Endothelial cell of umbilical vein (primary cell): Measurements from ENCODE around the gene EPS8. TPM values are rescaled to one million over a fixed set of nuclear protein-coding genes. Genes with fewer than 3 reads are reported as not detected.

Experiments used
- BruUV-seq: library from RNA; stranded (reverse); fragments of 400-500 nt; replicated peaks from 2 replicates; lab custom pipeline; 2021; lab: Mats Ljungman, UMichigan
- CTCF ChIA-PET: fragments of 300-600, 350-600 bp; sonication (Branson Sonifier 250); formaldehyde crosslinking; loops from one replicate; lab custom pipeline; 2021; ENCODE audit warnings: antibody characterized with exemption, inconsistent platforms; lab: Charles Lee
- POLR2A ChIA-PET: fragments of 300-600, 350-600 bp; sonication (Branson Sonifier 250); formaldehyde crosslinking; loops from one replicate; lab custom pipeline; 2021; ENCODE audit warnings: antibody characterized with exemption, inconsistent platforms; lab: Charles Lee
- DNase-seq: peaks from one replicate; pipeline ENCODE4 v3.0.0-alpha.2; 2011; ENCODE audit warnings: low read depth, low spot score
- FAIRE-seq: peaks from 2 replicates; lab custom pipeline; 2011; peaks lifted over from hg19 to GRCh38; lab: Jason Lieb, UNC
- H2AFZ ChIP-seq: 2 replicates; pipeline ENCODE4 v1.6.0; 2012; ENCODE audit warnings: low read depth, low read length, control low read depth, inconsistent platforms
- H3K27ac ChIP-seq: 2 replicates; pipeline ENCODE4 v1.5.1; 2011; ENCODE audit warnings: low read depth, mild to moderate bottlenecking, control low read depth, low read length, moderate library complexity; ENCODE audit not compliant: insufficient read depth
- H3K27me3 ChIP-seq, 2 experiments: 2 replicates each; pipeline versions ENCODE4 v1.6.0 to v1.6.1; 2011; ENCODE audit warnings: low read length in 2 of 2, mixed read lengths in 1 of 2; ENCODE audit not compliant: control insufficient read depth in 2 of 2, insufficient read depth in 2 of 2
- H3K36me3 ChIP-seq, 2 experiments: 2 replicates in 1 of 2; 3 replicates in 1 of 2; pipeline ENCODE4 v1.5.1; 2011; ENCODE audit warnings: low read length in 2 of 2, mild to moderate bottlenecking in 1 of 2, moderate library complexity in 1 of 2; ENCODE audit not compliant: control insufficient read depth in 2 of 2, insufficient read depth in 2 of 2; ENCODE audit errors: extremely low read depth in 1 of 2
- H3K4me1 ChIP-seq: 3 replicates; pipeline ENCODE4 v1.5.1; 2011; ENCODE audit warnings: mild to moderate bottlenecking, low read length; ENCODE audit not compliant: control insufficient read depth, insufficient read depth; ENCODE audit errors: extremely low read depth
- H3K4me2 ChIP-seq: 2 replicates; pipeline ENCODE4 v1.6.1; 2011; ENCODE audit warnings: low read length, control low read depth, mixed read lengths; ENCODE audit not compliant: insufficient read depth
- H3K4me3 ChIP-seq, 3 experiments: fragments of 200-600 bp in 1 of 3; sonication (generic), shearing (Covaris generic) in 1 of 3; replicated peaks in 1 of 3; 2 replicates each; pipeline ENCODE4 v1.5.1; 2011 to 2016; ENCODE audit warnings: control low read depth in 3 of 3, low read length in 3 of 3, mild to moderate bottlenecking in 2 of 3, inconsistent platforms in 1 of 3, low read depth in 1 of 3, moderate library complexity in 1 of 3; ENCODE audit not compliant: insufficient read depth in 1 of 3
- H3K79me2 ChIP-seq: 2 replicates; pipeline ENCODE4 v1.6.0; 2012; ENCODE audit warnings: low read length, inconsistent platforms; ENCODE audit not compliant: control insufficient read depth, insufficient read depth
- H3K9ac ChIP-seq: replicated peaks from 2 replicates; pipeline ENCODE3; 2011; ENCODE audit warnings: low read length, control low read depth; ENCODE audit not compliant: insufficient read depth; ENCODE audit errors: extremely low read depth
- H3K9me1 ChIP-seq: replicated peaks from 3 replicates; pipeline ENCODE4 v1.6.0; 2011; ENCODE audit warnings: mild to moderate bottlenecking, low read length; ENCODE audit not compliant: control insufficient read depth, insufficient read depth; ENCODE audit errors: extremely low read depth
- H3K9me3 ChIP-seq: replicated peaks from 2 replicates; pipeline ENCODE4 v1.5.1; 2012; ENCODE audit warnings: low read length, inconsistent platforms; ENCODE audit not compliant: control insufficient read depth, insufficient read depth
- H4K20me1 ChIP-seq: replicated peaks from 2 replicates; pipeline ENCODE3; 2011; ENCODE audit warnings: mild to moderate bottlenecking, low read length; ENCODE audit not compliant: control insufficient read depth, insufficient read depth; ENCODE audit errors: extremely low read depth
- EZH2 ChIP-seq: IDR thresholded peaks from 2 replicates; pipeline ENCODE4 v1.6.1; 2012; ENCODE audit warnings: borderline replicate concordance, low read depth, mild to moderate bottlenecking, moderate library complexity, low read length, inconsistent platforms; ENCODE audit not compliant: severe bottlenecking
- FOS ChIP-seq: IDR thresholded peaks from 2 replicates; pipeline ENCODE4 v1.6.1; 2011; ENCODE audit warnings: mild to moderate bottlenecking, low read length, moderate library complexity, borderline replicate concordance; ENCODE audit not compliant: insufficient read depth
- GATA2 ChIP-seq: IDR thresholded peaks from 2 replicates; pipeline ENCODE4 v1.7.0; 2011; ENCODE audit warnings: low read depth, mild to moderate bottlenecking, moderate library complexity, mixed read lengths, low read length; ENCODE audit not compliant: insufficient read length, insufficient read depth
- JUN ChIP-seq: IDR thresholded peaks from 2 replicates; pipeline ENCODE4 v1.6.1; 2011; ENCODE audit warnings: borderline replicate concordance, low read depth; ENCODE audit not compliant: insufficient read length, insufficient read depth
- MYC ChIP-seq: IDR thresholded peaks from one replicate; pipeline ENCODE4 v1.6.1; 2011; ENCODE audit warnings: mild to moderate bottlenecking, low read depth, low read length
- POLR2A ChIP-seq: IDR thresholded peaks from 2 replicates; pipeline ENCODE4 v1.6.1; 2012; ENCODE audit warnings: low read depth, mild to moderate bottlenecking, control low read depth, low read length
- POLR2AphosphoS5 ChIP-seq: IDR thresholded peaks from 2 replicates; pipeline ENCODE4 v1.6.1; 2012; ENCODE audit warnings: low read depth, mild to moderate bottlenecking, control low read depth, low read length, moderate library complexity; ENCODE audit not compliant: insufficient read depth
- dilution Hi-C: fragments of 300-500 bp; cut with MboI; formaldehyde crosslinking; loops from one replicate; pipeline ENCODE4 v1.15.0; 2019; ENCODE audit warnings: low sequenced_read_pairs; ENCODE audit not compliant: extremely low pct_ligation_motif_present
- intact Hi-C: fragments of 100-400 bp; cut with micrococcal nuclease; formaldehyde crosslinking; loops from one replicate; pipeline ENCODE4 v1.10.0; 2022
- polyA plus RNA-seq, 4 experiments: library from polyadenylated mRNA; depleted of rRNA in 3 of 4; stranded (reverse) in 3 of 4; unstranded in 1 of 4; fragments of >200 nt; gene quantifications; 2 replicates each; pipeline versions ENCODE4 v1.2.1 to v1.2.3, GENCODE V29; 2011 to 2012; ENCODE audit warnings: missing spikeins in 1 of 4
- total RNA-seq: library from RNA; stranded (reverse); gene quantifications from 2 replicates; pipeline ENCODE4 v1.2.3, GENCODE V29; 2021
- TF ChIP-seq, protein P1 (sequence below): IDR thresholded peaks from 2 replicates; pipeline ENCODE4 v1.6.1; 2011; ENCODE audit not compliant: insufficient read depth, insufficient read length
- TF ChIP-seq, protein P2 (sequence below), 2 donors: IDR thresholded peaks; 1 replicate in 1 of 2; 2 replicates in 1 of 2; pipeline ENCODE4 v1.5.1; 2011; ENCODE audit warnings: low read length in 2 of 2, mild to moderate bottlenecking in 2 of 2, moderate library complexity in 2 of 2, control low read depth in 1 of 2, inconsistent platforms in 1 of 2, low read depth in 1 of 2; ENCODE audit not compliant: insufficient read depth in 1 of 2; ENCODE audit errors: extremely low read depth in 1 of 2

The EPS8 gene
- total and polyA plus RNA-seq, 2 donors (not counting 3 experiments of a cell fraction or from before 2014, with no cell fraction given), result 8.4 to 11.9 TPM

DNA sequence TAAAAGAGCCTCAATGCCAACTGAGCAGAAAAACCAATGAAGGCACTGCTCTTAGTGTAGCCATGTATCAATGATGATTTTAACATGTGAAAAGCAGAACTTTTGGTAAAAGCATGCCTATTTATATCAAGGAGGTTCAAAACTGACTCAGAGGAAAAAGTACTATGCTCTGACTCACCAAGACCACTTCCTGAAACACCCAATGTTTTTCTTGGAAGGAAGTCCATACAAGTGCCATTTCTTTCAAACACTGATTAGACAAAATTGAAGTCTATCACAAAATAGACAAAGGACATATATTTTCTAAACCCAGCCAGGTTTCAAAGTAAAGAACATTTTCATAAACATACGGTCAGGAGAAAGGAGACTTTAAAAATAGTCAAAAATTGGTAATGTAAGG, 88.6 kb downstream of the EPS8 start:
- intact Hi-C loops (loop anchor here (1.0 to 5.0 kb wide), 7 partner anchors 28 to 182 kb away; partner anchors contain the start of genes EPS8 and STRAP), dilution Hi-C loops (no loop called here)
- H3K4me3 ChIP-seq, result no peak overlapping the region
- no peaks in the 10 kb centered on the region for H3K36me3 ChIP-seq
- H3K9me3 ChIP-seq, result no peaks in the 10 kb centered on the region
- peak overlapping the region; percentile 90 for H3K27ac ChIP-seq
- no peaks in the 10 kb centered on the region for H3K79me2 ChIP-seq
- TF ChIP-seq JUN (peak; percentile 98), POLR2AphosphoS5 (peak; percentile 80), MYC (no peak), EZH2 (no peak), GATA2 (peak; percentile 30), POLR2A (peak; percentile 44), FOS (peak; percentile 94)
- TF ChIP-seq, protein P1, sequence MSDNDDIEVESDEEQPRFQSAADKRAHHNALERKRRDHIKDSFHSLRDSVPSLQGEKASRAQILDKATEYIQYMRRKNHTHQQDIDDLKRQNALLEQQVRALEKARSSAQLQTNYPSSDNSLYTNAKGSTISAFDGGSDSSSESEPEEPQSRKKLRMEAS, result no peak
- TF ChIP-seq, protein P2, sequence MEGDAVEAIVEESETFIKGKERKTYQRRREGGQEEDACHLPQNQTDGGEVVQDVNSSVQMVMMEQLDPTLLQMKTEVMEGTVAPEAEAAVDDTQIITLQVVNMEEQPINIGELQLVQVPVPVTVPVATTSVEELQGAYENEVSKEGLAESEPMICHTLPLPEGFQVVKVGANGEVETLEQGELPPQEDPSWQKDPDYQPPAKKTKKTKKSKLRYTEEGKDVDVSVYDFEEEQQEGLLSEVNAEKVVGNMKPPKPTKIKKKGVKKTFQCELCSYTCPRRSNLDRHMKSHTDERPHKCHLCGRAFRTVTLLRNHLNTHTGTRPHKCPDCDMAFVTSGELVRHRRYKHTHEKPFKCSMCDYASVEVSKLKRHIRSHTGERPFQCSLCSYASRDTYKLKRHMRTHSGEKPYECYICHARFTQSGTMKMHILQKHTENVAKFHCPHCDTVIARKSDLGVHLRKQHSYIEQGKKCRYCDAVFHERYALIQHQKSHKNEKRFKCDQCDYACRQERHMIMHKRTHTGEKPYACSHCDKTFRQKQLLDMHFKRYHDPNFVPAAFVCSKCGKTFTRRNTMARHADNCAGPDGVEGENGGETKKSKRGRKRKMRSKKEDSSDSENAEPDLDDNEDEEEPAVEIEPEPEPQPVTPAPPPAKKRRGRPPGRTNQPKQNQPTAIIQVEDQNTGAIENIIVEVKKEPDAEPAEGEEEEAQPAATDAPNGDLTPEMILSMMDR (IDR thresholded peaks at IDR 0.05; ENCODE audit: extremely low read depth in 1 of 2, insufficient read depth in 1 of 2, low read depth in 1 of 2, low read length in 2 of 2), result no peak
- CTCF ChIA-PET, result interaction anchor here (1.0 kb wide), 1 partner anchor 110 kb away, joined by 3 read pairs; no protein-coding TSS in a partner anchor
- H3K9me1 ChIP-seq, result no peaks in the 10 kb centered on the region
- H3K9ac ChIP-seq, result peak overlapping the region; percentile 68
- DNase-seq (peak; percentile 93), FAIRE-seq (peak; percentile 42)
- H2AFZ ChIP-seq, result no peak overlapping the region
- peak overlapping the region; percentile 96 for H3K4me2 ChIP-seq
- H4K20me1 ChIP-seq, result no peaks in the 10 kb centered on the region
- no TSS peak for BruUV-seq
- POLR2A ChIA-PET, result no interaction called here
- peaks cover 36% of the 10 kb centered on the region for H3K4me1 ChIP-seq
- H3K27me3 ChIP-seq, result no peaks in the 10 kb centered on the region
